Keratinocyte (primary cell): ENCODE data around the gene AGMAT.

Experiments used
- EZH2 ChIP-seq: IDR thresholded peaks from one replicate; pipeline ENCODE4 v1.6.1; 2012; ENCODE audit warnings: inconsistent platforms, mild to moderate bottlenecking, low read length, moderate library complexity
- TF ChIP-seq, protein P1 (sequence below), 3 experiments: IDR thresholded peaks in 1 of 3; conservative IDR thresholded peaks in 1 of 3; optimal IDR thresholded peaks in 1 of 3; 2 replicates in 2 of 3; 3 replicates in 1 of 3; pipeline versions ENCODE3 to v1.5.1; 2011; ENCODE audit warnings: low read length in 3 of 3, mild to moderate bottlenecking in 3 of 3, moderate library complexity in 2 of 3, control low read depth in 1 of 3, inconsistent platforms in 1 of 3; ENCODE audit not compliant: insufficient read depth in 2 of 3; ENCODE audit errors: extremely low read depth in 1 of 3

GRCh38 chr1:15623435-15623834 lies 38.6 kb upstream of the AGMAT start:
- TF ChIP-seq, protein P1, sequence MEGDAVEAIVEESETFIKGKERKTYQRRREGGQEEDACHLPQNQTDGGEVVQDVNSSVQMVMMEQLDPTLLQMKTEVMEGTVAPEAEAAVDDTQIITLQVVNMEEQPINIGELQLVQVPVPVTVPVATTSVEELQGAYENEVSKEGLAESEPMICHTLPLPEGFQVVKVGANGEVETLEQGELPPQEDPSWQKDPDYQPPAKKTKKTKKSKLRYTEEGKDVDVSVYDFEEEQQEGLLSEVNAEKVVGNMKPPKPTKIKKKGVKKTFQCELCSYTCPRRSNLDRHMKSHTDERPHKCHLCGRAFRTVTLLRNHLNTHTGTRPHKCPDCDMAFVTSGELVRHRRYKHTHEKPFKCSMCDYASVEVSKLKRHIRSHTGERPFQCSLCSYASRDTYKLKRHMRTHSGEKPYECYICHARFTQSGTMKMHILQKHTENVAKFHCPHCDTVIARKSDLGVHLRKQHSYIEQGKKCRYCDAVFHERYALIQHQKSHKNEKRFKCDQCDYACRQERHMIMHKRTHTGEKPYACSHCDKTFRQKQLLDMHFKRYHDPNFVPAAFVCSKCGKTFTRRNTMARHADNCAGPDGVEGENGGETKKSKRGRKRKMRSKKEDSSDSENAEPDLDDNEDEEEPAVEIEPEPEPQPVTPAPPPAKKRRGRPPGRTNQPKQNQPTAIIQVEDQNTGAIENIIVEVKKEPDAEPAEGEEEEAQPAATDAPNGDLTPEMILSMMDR (optimal IDR thresholded peaks at IDR 0.05 in 1 of 3, IDR thresholded peaks at IDR 0.05 in 1 of 3, conservative IDR thresholded peaks at IDR 0.05 in 1 of 3; ENCODE audit: extremely low read depth in 1 of 3, insufficient read depth in 2 of 3, low read length in 3 of 3): no peak
- no peak for TF ChIP-seq EZH2
